ENCODE results near the gene KIF26A. TPM values are rescaled to one million over a fixed set of nuclear protein-coding genes. Genes with fewer than 3 reads are reported as not detected.
A peak's percentile ranks its signal among the peaks of the same experiment; 100 is the strongest.

The KIF26A gene
- total RNA-seq, 2 donors from 2014 or later = 5.6 to 14.1 TPM

- Histone ChIP-seq H3K4me3 (no peak overlapping the region), H3K36me3 (peaks cover 6% of the 10 kb centered on the region), H3K27ac (no peak overlapping the region), H3K4me1 (peaks cover 0 to 6% of the 10 kb centered on the region in 2 donors), H3K27me3 (no peaks in the 10 kb centered on the region), H3K9me3 (no peaks in the 10 kb centered on the region)
- no peak for DNase-seq (ENCODE audit: low spot score)
- TF ChIP-seq CTCF (IDR thresholded peaks at IDR 0.05) = no peak
These were observed 44.9 kb upstream of the KIF26A start for GRCh38 chr14:104093366-104094055.

- no peak for DNase-seq (ENCODE audit: low spot score)
- Histone ChIP-seq H3K27ac (no peak overlapping the region), H3K4me3 (no peak overlapping the region), H3K27me3 (no peaks in the 10 kb centered on the region), H3K4me1 (peaks cover 0 to 6% of the 10 kb centered on the region in 2 donors), H3K9me3 (no peaks in the 10 kb centered on the region), H3K36me3 (peaks cover 9% of the 10 kb centered on the region)
- no peak for TF ChIP-seq CTCF (IDR thresholded peaks at IDR 0.05)
These were observed 44.2 kb upstream of the KIF26A start for GRCh38 chr14:104094056-104094708.

GRCh38 chr14:104094709-104095425 lies 43.5 kb upstream of the KIF26A start:
- H3K9me3 ChIP-seq = no peaks in the 10 kb centered on the region
- no peak overlapping the region for H3K27ac ChIP-seq
- no peak overlapping the region for H3K4me3 ChIP-seq
- no peak for DNase-seq (ENCODE audit: low spot score)
- no peaks in the 10 kb centered on the region for H3K27me3 ChIP-seq
- H3K4me1 ChIP-seq = peaks cover 0 to 6% of the 10 kb centered on the region in 2 donors
- peaks cover 14% of the 10 kb centered on the region for H3K36me3 ChIP-seq
- TF ChIP-seq CTCF (IDR thresholded peaks at IDR 0.05) = peak; percentile 89 to 92

GRCh38 chr14:104095426-104096310 lies 42.7 kb upstream of the KIF26A start:
- peaks cover 0 to 7% of the 10 kb centered on the region in 2 donors for H3K4me1 ChIP-seq
- no peak overlapping the region for H3K27ac ChIP-seq
- no peak overlapping the region for H3K4me3 ChIP-seq
- TF ChIP-seq CTCF (IDR thresholded peaks at IDR 0.05) = no peak
- H3K36me3 ChIP-seq = peaks cover 14% of the 10 kb centered on the region
- H3K27me3 ChIP-seq = no peaks in the 10 kb centered on the region
- H3K9me3 ChIP-seq = no peaks in the 10 kb centered on the region
- no peak for DNase-seq (ENCODE audit: low spot score)

- H3K4me3 ChIP-seq = no peak overlapping the region
- DNase-seq (ENCODE audit: low spot score) = no peak
- H3K27me3 ChIP-seq = no peaks in the 10 kb centered on the region
- no peak for TF ChIP-seq CTCF (IDR thresholded peaks at IDR 0.05)
- H3K27ac ChIP-seq = no peak overlapping the region
- peaks cover 0 to 13% of the 10 kb centered on the region in 2 donors for H3K4me1 ChIP-seq
- peaks cover 14% of the 10 kb centered on the region for H3K36me3 ChIP-seq
- no peaks in the 10 kb centered on the region for H3K9me3 ChIP-seq
These were observed 42.1 kb upstream of the KIF26A start for GRCh38 chr14:104096318-104096717.

Measured in right atrium auricular region (tissue), 2 donors.